Body of pancreas (tissue), 4 donors: ENCODE data around the gene TPM2.

Experiments
- POLR2A ChIP-seq, 3 donors: fragments of 450-650 bp; IDR thresholded peaks; one replicate each; pipeline ENCODE4 v1.6.1; 2016; ENCODE audit warnings: antibody characterized with exemption in 3 of 3, mild to moderate bottlenecking in 2 of 3
- TF ChIP-seq, protein P1 (sequence below), 7 experiments: fragments of 450-650 bp in 4 of 7; fragments of 200-600 bp in 3 of 7; sonication (generic) in 3 of 7; IDR thresholded peaks; one replicate each; pipeline ENCODE4 v1.5.1; 2016 to 2019; ENCODE audit warnings: antibody characterized with exemption in 7 of 7

DNA sequence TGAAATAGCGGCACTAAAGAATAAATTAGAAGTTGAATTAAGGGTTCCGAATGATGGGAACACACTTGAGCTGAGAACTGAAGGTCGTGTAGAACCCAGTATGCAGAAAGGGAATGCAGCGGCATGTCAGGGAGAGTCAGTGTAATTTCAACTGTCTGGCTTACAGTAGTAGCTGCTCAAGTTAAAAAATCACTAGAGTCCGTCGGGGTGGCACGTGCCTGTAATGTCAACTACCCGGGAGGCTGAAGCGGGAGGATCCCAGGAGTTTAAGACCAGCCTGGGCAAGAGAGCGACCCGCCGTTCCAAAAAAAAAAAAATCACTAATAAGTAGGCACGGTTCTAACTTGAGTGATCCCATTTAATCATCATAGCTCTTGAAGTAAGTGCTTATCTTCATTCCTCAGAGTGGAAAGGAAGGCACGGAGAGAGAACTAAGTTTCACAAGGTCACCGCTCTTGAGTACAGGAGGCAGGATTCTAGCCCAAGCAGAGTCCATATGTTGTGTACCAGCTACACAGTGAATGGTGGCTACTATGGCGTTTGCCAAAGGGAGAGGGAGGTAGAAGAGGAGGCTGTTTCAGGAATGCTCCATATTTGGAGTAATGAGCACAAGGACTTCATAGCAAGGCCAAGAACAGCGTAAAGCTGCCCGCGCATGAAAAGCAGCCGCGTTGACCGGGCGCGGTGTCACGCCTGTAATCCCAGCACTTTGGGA, 32.7 kb downstream of the TPM2 start:
- TF ChIP-seq, protein P1, sequence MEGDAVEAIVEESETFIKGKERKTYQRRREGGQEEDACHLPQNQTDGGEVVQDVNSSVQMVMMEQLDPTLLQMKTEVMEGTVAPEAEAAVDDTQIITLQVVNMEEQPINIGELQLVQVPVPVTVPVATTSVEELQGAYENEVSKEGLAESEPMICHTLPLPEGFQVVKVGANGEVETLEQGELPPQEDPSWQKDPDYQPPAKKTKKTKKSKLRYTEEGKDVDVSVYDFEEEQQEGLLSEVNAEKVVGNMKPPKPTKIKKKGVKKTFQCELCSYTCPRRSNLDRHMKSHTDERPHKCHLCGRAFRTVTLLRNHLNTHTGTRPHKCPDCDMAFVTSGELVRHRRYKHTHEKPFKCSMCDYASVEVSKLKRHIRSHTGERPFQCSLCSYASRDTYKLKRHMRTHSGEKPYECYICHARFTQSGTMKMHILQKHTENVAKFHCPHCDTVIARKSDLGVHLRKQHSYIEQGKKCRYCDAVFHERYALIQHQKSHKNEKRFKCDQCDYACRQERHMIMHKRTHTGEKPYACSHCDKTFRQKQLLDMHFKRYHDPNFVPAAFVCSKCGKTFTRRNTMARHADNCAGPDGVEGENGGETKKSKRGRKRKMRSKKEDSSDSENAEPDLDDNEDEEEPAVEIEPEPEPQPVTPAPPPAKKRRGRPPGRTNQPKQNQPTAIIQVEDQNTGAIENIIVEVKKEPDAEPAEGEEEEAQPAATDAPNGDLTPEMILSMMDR (IDR thresholded peaks at IDR 0.05) = no peak
- no peak for TF ChIP-seq POLR2A (IDR thresholded peaks at IDR 0.05)
